IPS DF 4.7 (cell line): ENCODE data around the gene ACTL6B.
"Not testable (repeated sequence)": the region's sequence is repeated elsewhere in the genome, so short reads cannot be mapped to it uniquely, and the experiment has no call there.

Experiments used
- DNase-seq: peaks from one replicate; pipeline ENCODE4 v3.0.0-alpha.2; 2013; ENCODE audit warnings: low spot score; ENCODE audit errors: extremely low read depth

The ACTL6B gene

GRCh38 chr7:100671353-100672327 is 15.4 kb upstream of the ACTL6B start:
- DNase-seq, result no peak

- DNase-seq, result no peak
Observed at GRCh38 chr7:100670074-100670473, 13.8 kb upstream of the ACTL6B start.

- not testable (repeated sequence) for DNase-seq
Observed at GRCh38 chr7:100669106-100669505, 12.9 kb upstream of the ACTL6B start.

- no peak for DNase-seq
Observed at GRCh38 chr7:100668069-100668449, 11.8 kb upstream of the ACTL6B start.

GRCh38 chr7:100667331-100668068 is 11.3 kb upstream of the ACTL6B start:
- no peak for DNase-seq

GRCh38 chr7:100665168-100665726 is 9.0 kb upstream of the ACTL6B start:
- no peak for DNase-seq

- not testable (repeated sequence) for DNase-seq
Observed at GRCh38 chr7:100662194-100662776, 6.0 kb upstream of the ACTL6B start.

GRCh38 chr7:100654908-100655831 is 1.1 kb downstream of the ACTL6B start:
- DNase-seq, result no peak

GRCh38 chr7:100649826-100650565 is 6.3 kb downstream of the ACTL6B start:
- no peak for DNase-seq

- DNase-seq, result no peak
Observed at GRCh38 chr7:100642534-100642907, 13.7 kb downstream of the ACTL6B start.

GRCh38 chr7:100641860-100642533 is 14.3 kb downstream of the ACTL6B start:
- DNase-seq, result no peak

- DNase-seq, result no peak
Observed at GRCh38 chr7:100641463-100641859, 14.8 kb downstream of the ACTL6B start, which contains the start of gene TFR2. Gene TFR2, minus strand, starts transcription at chr7:100641552. Its CDS starts 43 bp downstream, at chr7:100641509.

- DNase-seq, result no peak
Observed at GRCh38 chr7:100640517-100641440, 15.5 kb downstream of the ACTL6B start.

- no peak for DNase-seq
Observed at GRCh38 chr7:100639995-100640516, 16.2 kb downstream of the ACTL6B start.

- no peak for DNase-seq
Observed at GRCh38 chr7:100632951-100633717, 23.1 kb downstream of the ACTL6B start.

GRCh38 chr7:100630066-100630465 is 26.2 kb downstream of the ACTL6B start:
- DNase-seq, result no peak

GRCh38 chr7:100629117-100629716 is 27.0 kb downstream of the ACTL6B start:
- DNase-seq, result no peak
